HEK293 (cell line): Measurements from ENCODE around the gene TMEM14A.

ENCODE experiments used
- GLIS2 ChIP-seq: fragments of 450-650 bp; formaldehyde crosslinking; IDR thresholded peaks from 2 replicates; pipeline ENCODE4 v1.5.1; 2016; ENCODE audit warnings: missing biosample characterization, missing genetic modification characterization
- KLF10 ChIP-seq: fragments of 450-650 bp; IDR thresholded peaks from 2 replicates; pipeline ENCODE4 v1.5.1; 2018; ENCODE audit warnings: missing biosample characterization, mild to moderate bottlenecking, missing genetic modification characterization
- TF ChIP-seq, protein P1 (sequence below): fragments of 450-650 bp; formaldehyde crosslinking; IDR thresholded peaks from 2 replicates; pipeline ENCODE4 v1.5.1; 2016; ENCODE audit warnings: missing biosample characterization, missing genetic modification characterization

- TF ChIP-seq, protein P1, sequence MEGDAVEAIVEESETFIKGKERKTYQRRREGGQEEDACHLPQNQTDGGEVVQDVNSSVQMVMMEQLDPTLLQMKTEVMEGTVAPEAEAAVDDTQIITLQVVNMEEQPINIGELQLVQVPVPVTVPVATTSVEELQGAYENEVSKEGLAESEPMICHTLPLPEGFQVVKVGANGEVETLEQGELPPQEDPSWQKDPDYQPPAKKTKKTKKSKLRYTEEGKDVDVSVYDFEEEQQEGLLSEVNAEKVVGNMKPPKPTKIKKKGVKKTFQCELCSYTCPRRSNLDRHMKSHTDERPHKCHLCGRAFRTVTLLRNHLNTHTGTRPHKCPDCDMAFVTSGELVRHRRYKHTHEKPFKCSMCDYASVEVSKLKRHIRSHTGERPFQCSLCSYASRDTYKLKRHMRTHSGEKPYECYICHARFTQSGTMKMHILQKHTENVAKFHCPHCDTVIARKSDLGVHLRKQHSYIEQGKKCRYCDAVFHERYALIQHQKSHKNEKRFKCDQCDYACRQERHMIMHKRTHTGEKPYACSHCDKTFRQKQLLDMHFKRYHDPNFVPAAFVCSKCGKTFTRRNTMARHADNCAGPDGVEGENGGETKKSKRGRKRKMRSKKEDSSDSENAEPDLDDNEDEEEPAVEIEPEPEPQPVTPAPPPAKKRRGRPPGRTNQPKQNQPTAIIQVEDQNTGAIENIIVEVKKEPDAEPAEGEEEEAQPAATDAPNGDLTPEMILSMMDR (tag by site-specific recombination): no peak
- TF ChIP-seq GLIS2 (tag by site-specific recombination) (no peak), KLF10 (tag by site-specific recombination) (no peak)
These were observed 47.6 kb downstream of the TMEM14A start for GRCh38 chr6:52718550-52718949.
